ENCODE measurements around the gene DUSP10.

DUSP10 gene

DNA sequence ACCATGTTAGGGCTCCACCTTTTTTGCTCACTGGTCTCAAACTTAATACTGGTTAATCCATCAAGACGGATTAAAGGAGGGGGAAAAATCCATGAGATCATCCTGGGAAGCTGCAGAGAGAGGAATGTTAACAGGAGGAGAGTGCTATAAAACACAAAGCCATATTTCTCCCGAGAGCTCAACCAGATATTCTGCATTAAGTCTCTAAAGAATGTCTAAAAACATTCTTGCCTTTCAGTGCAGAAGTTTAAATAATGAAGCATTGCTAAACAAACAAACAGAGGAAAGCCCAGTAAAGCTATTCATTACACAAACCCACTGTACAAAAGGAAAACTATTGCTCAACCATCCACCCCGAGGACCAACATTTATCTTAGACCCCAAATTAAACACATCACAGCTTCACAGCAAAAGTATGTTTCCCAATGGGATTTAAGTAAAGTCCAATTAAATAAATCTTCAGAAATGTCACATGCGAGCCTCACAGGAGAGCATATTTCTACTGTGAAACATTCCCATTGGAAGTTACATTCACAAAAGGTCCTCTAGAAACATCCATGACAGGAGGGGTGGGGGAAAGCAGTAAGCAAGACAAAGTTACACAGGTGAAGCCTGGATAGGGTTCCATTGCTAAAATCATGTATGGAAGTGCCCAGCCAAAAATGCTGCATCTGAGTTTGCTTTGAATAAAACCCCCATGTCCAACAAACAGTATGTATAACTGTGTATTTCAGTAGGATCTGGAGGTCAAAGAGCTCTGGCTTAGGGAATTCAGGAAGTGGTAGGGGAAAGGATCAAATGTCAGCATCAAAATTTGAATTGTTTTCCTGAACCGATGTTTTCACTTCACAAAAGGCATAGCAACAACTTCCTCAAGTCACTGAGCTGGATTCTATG, 23.3 kb downstream of the DUSP10 start:
- Histone ChIP-seq H3K9me2 (replicated peaks; ENCODE audit: insufficient read depth, low read length) (no peaks in the 10 kb centered on the region), H2AFZ (ENCODE audit: low read depth, low read length, severe bottlenecking) (no peak overlapping the region), H3K36me3 (ENCODE audit: low read length) (peaks cover under 1% of the 10 kb centered on the region; the same call in 1 of the 2 replicates), H3K9ac (ENCODE audit: low read length) (no peak overlapping the region), H4K20me1 (ENCODE audit: low read depth, low read length) (no peaks in the 10 kb centered on the region), H3K9me3 (ENCODE audit: insufficient read depth, low read length) (no peaks in the 10 kb centered on the region), H3K79me2 (ENCODE audit: insufficient read depth, low read length) (no peaks in the 10 kb centered on the region), H3K27ac (ENCODE audit: low read depth, low read length) (no peak overlapping the region), H3K27me3 (ENCODE audit: low read length) (no peaks in the 10 kb centered on the region), H3F3A (ENCODE audit: insufficient read depth) (no peaks in the 10 kb centered on the region), H3K4me3 (ENCODE audit: insufficient read depth, low read length, poor library complexity, severe bottlenecking) (no peak overlapping the region), H3K4me2 (ENCODE audit: low read depth, low read length, poor library complexity, severe bottlenecking) (no peak overlapping the region)
- no peak for TF ChIP-seq EZH2phosphoT487 (conservative IDR thresholded peaks at IDR 0.05; ENCODE audit: low read length)

DNA sequence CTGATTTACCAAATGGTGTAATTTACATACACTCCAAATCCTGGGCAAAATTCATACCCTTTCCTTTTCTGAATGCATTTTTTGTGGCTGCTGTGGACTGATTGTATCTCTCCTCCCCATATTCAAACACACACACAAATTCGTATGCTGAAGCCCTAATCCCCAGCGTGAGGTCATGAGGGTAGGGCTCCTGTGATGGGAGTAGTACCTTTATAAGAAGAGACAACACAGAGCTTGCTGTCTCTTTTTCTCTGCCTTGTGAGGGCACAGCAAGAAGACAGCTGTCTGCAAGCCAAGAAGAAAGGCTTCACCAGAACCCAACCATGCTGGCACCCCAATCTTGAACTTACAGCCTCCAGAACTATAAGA, 24.4 kb downstream of the DUSP10 start:
- Histone ChIP-seq H3K79me2 (ENCODE audit: insufficient read depth, low read length) (no peaks in the 10 kb centered on the region), H3K4me3 (ENCODE audit: insufficient read depth, low read length, poor library complexity, severe bottlenecking) (no peak overlapping the region), H3K9me3 (ENCODE audit: insufficient read depth, low read length) (no peaks in the 10 kb centered on the region), H3K4me2 (ENCODE audit: low read depth, low read length, poor library complexity, severe bottlenecking) (no peak overlapping the region), H3K9me2 (replicated peaks; ENCODE audit: insufficient read depth, low read length) (no peaks in the 10 kb centered on the region), H3K27me3 (ENCODE audit: low read length) (no peaks in the 10 kb centered on the region), H4K20me1 (ENCODE audit: low read depth, low read length) (no peaks in the 10 kb centered on the region), H3K36me3 (ENCODE audit: low read length) (no peaks in the 10 kb centered on the region), H3K27ac (ENCODE audit: low read depth, low read length) (no peak overlapping the region), H3F3A (ENCODE audit: insufficient read depth) (no peaks in the 10 kb centered on the region), H2AFZ (ENCODE audit: low read depth, low read length, severe bottlenecking) (no peak overlapping the region), H3K9ac (ENCODE audit: low read length) (no peak overlapping the region)
- TF ChIP-seq, protein P1, sequence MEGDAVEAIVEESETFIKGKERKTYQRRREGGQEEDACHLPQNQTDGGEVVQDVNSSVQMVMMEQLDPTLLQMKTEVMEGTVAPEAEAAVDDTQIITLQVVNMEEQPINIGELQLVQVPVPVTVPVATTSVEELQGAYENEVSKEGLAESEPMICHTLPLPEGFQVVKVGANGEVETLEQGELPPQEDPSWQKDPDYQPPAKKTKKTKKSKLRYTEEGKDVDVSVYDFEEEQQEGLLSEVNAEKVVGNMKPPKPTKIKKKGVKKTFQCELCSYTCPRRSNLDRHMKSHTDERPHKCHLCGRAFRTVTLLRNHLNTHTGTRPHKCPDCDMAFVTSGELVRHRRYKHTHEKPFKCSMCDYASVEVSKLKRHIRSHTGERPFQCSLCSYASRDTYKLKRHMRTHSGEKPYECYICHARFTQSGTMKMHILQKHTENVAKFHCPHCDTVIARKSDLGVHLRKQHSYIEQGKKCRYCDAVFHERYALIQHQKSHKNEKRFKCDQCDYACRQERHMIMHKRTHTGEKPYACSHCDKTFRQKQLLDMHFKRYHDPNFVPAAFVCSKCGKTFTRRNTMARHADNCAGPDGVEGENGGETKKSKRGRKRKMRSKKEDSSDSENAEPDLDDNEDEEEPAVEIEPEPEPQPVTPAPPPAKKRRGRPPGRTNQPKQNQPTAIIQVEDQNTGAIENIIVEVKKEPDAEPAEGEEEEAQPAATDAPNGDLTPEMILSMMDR (IDR thresholded peaks at IDR 0.05; ENCODE audit: insufficient read depth, low read length, poor library complexity, severe bottlenecking), result no peak
- TF ChIP-seq EZH2phosphoT487 (conservative IDR thresholded peaks at IDR 0.05; ENCODE audit: low read length), result no peak

DNA sequence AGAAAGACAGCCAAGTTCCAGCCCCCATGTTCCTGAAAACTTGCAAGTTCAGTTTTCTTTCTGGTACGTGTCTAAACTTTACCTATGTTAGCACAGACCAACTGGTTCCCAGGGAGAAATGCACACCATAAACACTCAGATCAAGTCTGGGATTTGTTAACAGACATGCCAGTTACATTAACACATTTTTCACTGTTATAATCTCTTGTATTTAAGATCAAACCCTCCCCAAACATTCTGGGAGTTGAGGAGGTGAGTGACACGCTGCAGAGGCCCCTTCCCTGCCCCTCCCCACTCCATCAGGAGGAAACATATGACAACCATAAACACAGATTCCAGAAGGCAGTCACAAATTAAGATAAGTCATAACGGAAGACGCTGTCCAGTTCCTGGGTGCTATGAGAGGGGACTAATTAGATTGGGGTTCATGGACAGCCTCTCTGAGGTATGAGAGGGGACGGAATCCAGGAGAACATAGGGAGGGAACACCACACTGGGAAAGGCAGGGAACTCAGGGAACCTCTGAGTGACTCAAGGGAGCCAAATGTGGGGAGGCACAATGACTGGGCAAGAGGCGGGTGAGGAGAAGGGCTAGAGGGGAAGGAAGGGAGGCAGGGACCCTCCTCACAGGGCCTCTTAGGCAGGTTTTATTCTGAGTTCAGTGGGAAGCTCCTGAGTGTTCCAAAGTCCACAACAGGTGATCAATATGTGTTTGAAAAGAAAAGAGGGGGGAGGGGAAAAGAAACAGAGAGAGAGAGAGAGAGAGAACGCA, 25.0 kb downstream of the DUSP10 start:
- H3K9me3 ChIP-seq (ENCODE audit: insufficient read depth, low read length), result no peaks in the 10 kb centered on the region
- H3K27me3 ChIP-seq (ENCODE audit: low read length), result no peaks in the 10 kb centered on the region
- no peaks in the 10 kb centered on the region for H3F3A ChIP-seq (ENCODE audit: insufficient read depth)
- no peaks in the 10 kb centered on the region for H3K79me2 ChIP-seq (ENCODE audit: insufficient read depth, low read length)
- no peaks in the 10 kb centered on the region for H4K20me1 ChIP-seq (ENCODE audit: low read depth, low read length)
- H3K36me3 ChIP-seq (ENCODE audit: low read length), result no peaks in the 10 kb centered on the region
- H3K27ac ChIP-seq (ENCODE audit: low read depth, low read length), result no peak overlapping the region
- no peak overlapping the region for H3K4me2 ChIP-seq (ENCODE audit: low read depth, low read length, poor library complexity, severe bottlenecking)
- H3K9me2 ChIP-seq (replicated peaks; ENCODE audit: insufficient read depth, low read length), result no peaks in the 10 kb centered on the region
- no peak overlapping the region for H2AFZ ChIP-seq (ENCODE audit: low read depth, low read length, severe bottlenecking)
- no peak overlapping the region for H3K9ac ChIP-seq (ENCODE audit: low read length)
- H3K4me3 ChIP-seq (ENCODE audit: insufficient read depth, low read length, poor library complexity, severe bottlenecking), result no peak overlapping the region
- TF ChIP-seq, protein P1 (IDR thresholded peaks at IDR 0.05; ENCODE audit: insufficient read depth, low read length, poor library complexity, severe bottlenecking), result no peak
- TF ChIP-seq EZH2phosphoT487 (conservative IDR thresholded peaks at IDR 0.05; ENCODE audit: low read length), result no peak
